IMR-90 (cell line): ENCODE measurements around the gene SHISAL1. TPM values are rescaled to one million over a fixed set of nuclear protein-coding genes. Genes with fewer than 3 reads are reported as not detected.

Source experiments
- ATAC-seq: fragments of 200-7000 bp; cut with Tn5 transposase; 2 replicates; pipeline ENCODE4 v1.9.1; 2020; ENCODE audit warnings: low read depth, mild to moderate bottlenecking, moderate library complexity
- BruUV-seq: library from RNA; stranded (reverse); fragments of 400-500 nt; replicated peaks from 2 replicates; lab custom pipeline; 2021; lab: Mats Ljungman, UMichigan
- CTCF ChIA-PET: fragments of 300-600 bp; formaldehyde crosslinking; extraction: SDS; loops from one replicate; lab custom pipeline; 2021; ENCODE audit warnings: antibody characterized with exemption; lab: Yijun Ruan, JAX
- POLR2A ChIA-PET: fragments of 300-600 bp; sonication (Branson Sonifier 250); formaldehyde crosslinking; loops from one replicate; lab custom pipeline; 2022; ENCODE audit warnings: antibody characterized with exemption; ENCODE audit not compliant: unreplicated experiment; lab: Charles Lee
- DNase-seq: peaks from one replicate; pipeline ENCODE4 v3.0.0; 2013
- H2AFZ ChIP-seq: replicated peaks from 2 replicates; pipeline ENCODE3; 2013; ENCODE audit warnings: low read length, mild to moderate bottlenecking; ENCODE audit not compliant: poor library complexity
- H2AK5ac ChIP-seq: 2 replicates; pipeline ENCODE4 v1.6.1; 2013; ENCODE audit warnings: low read depth, low read length, inconsistent platforms
- H2AK9ac ChIP-seq: replicated peaks from 2 replicates; pipeline ENCODE3; 2013; ENCODE audit warnings: mild to moderate bottlenecking, low read depth, low read length, moderate library complexity; ENCODE audit not compliant: poor library complexity
- H2BK120ac ChIP-seq: 2 replicates; pipeline ENCODE4 v1.6.1; 2013; ENCODE audit warnings: low read depth, low read length, inconsistent platforms
- H2BK15ac ChIP-seq: 3 replicates; pipeline ENCODE4 v1.6.1; 2013; ENCODE audit warnings: low read depth, low read length, inconsistent platforms
- H2BK20ac ChIP-seq: 2 replicates; pipeline ENCODE4 v1.6.1; 2013; ENCODE audit warnings: low read depth, mild to moderate bottlenecking, inconsistent platforms, low read length, moderate library complexity
- H2BK5ac ChIP-seq: 2 replicates; pipeline ENCODE4 v1.6.1; 2013; ENCODE audit warnings: mild to moderate bottlenecking, low read depth, low read length, inconsistent platforms; ENCODE audit not compliant: poor library complexity, severe bottlenecking
- H3K14ac ChIP-seq: replicated peaks from 2 replicates; pipeline ENCODE4 v1.6.1; 2013; ENCODE audit warnings: low read depth, low read length, inconsistent platforms
- H3K18ac ChIP-seq: 2 replicates; pipeline ENCODE4 v1.6.1; 2013; ENCODE audit warnings: low read depth, low read length, control low read depth
- H3K23ac ChIP-seq: 2 replicates; pipeline ENCODE4 v1.6.1; 2013; ENCODE audit warnings: low read depth, low read length, inconsistent platforms
- H3K27ac ChIP-seq: 2 replicates; pipeline ENCODE4 v1.5.1; 2013; ENCODE audit warnings: mild to moderate bottlenecking, control low read depth, low read length; ENCODE audit not compliant: insufficient read depth
- H3K27me3 ChIP-seq: 2 replicates; pipeline ENCODE4 v1.6.1; 2013; ENCODE audit warnings: low read length; ENCODE audit not compliant: control insufficient read depth, insufficient read depth
- H3K36me3 ChIP-seq: 2 replicates; pipeline ENCODE4 v1.6.1; 2013; ENCODE audit warnings: low read length, mixed read lengths; ENCODE audit not compliant: control insufficient read depth, insufficient read depth
- H3K4ac ChIP-seq: 2 replicates; pipeline ENCODE4 v1.6.1; 2013; ENCODE audit warnings: low read depth, low read length, inconsistent platforms
- H3K4me1 ChIP-seq: 2 replicates; pipeline ENCODE4 v1.6.1; 2013; ENCODE audit warnings: low read length, mixed read lengths; ENCODE audit not compliant: control insufficient read depth, insufficient read depth
- H3K4me2 ChIP-seq: 2 replicates; pipeline ENCODE4 v1.6.1; 2013; ENCODE audit warnings: low read depth, mild to moderate bottlenecking, control low read depth, low read length, moderate library complexity
- H3K4me3 ChIP-seq: 2 replicates; pipeline ENCODE4 v1.5.1; 2013; ENCODE audit warnings: low read depth, mild to moderate bottlenecking, control low read depth, low read length, moderate library complexity; ENCODE audit not compliant: insufficient read depth
- H3K56ac ChIP-seq: 2 replicates; pipeline ENCODE4 v1.6.1; 2013; ENCODE audit warnings: low read length, inconsistent platforms; ENCODE audit not compliant: insufficient read depth; ENCODE audit errors: extremely low read depth
- H3K79me1 ChIP-seq, 2 experiments: 2 replicates each; pipeline ENCODE4 v1.6.1; 2013; ENCODE audit warnings: low read length in 2 of 2, inconsistent platforms in 1 of 2, low read depth in 1 of 2
- H3K9ac ChIP-seq: 2 replicates; pipeline ENCODE4 v1.6.1; 2013; ENCODE audit warnings: low read depth, low read length, control low read depth
- H3K9me1 ChIP-seq: 2 replicates; pipeline ENCODE4 v1.6.1; 2013; ENCODE audit warnings: low read length, inconsistent platforms; ENCODE audit not compliant: insufficient read depth
- H3K9me3 ChIP-seq: 2 replicates; pipeline ENCODE4 v1.6.1; 2013; ENCODE audit warnings: low read length; ENCODE audit not compliant: control insufficient read depth, insufficient read depth
- H4K20me1 ChIP-seq: 2 replicates; pipeline ENCODE4 v1.6.1; 2013; ENCODE audit warnings: low read length, inconsistent platforms; ENCODE audit not compliant: insufficient read depth
- H4K5ac ChIP-seq: 2 replicates; pipeline ENCODE4 v1.6.1; 2013; ENCODE audit warnings: mild to moderate bottlenecking, low read depth, low read length, control low read depth
- H4K8ac ChIP-seq, 2 experiments: 2 replicates each; pipeline ENCODE4 v1.6.1; 2013; ENCODE audit warnings: low read depth in 2 of 2, low read length in 2 of 2, control low read depth in 1 of 2, inconsistent platforms in 1 of 2
- H4K91ac ChIP-seq: 2 replicates; pipeline ENCODE4 v1.6.1; 2013; ENCODE audit warnings: low read depth, low read length, inconsistent platforms; ENCODE audit not compliant: insufficient read depth
- BHLHE40 ChIP-seq: fragments of 150-350 bp; IDR thresholded peaks from 2 replicates; pipeline ENCODE4 v1.6.1; 2016; ENCODE audit warnings: mild to moderate bottlenecking, low read depth, low read length
- MAZ ChIP-seq: IDR thresholded peaks from 2 replicates; pipeline ENCODE4 v1.6.1; 2012; ENCODE audit warnings: low read depth, mild to moderate bottlenecking, low read length, improper control_type of control experiment, moderate library complexity, borderline replicate concordance
- RCOR1 ChIP-seq: IDR thresholded peaks from 2 replicates; pipeline ENCODE4 v1.6.1; 2012; ENCODE audit warnings: mild to moderate bottlenecking, low read length, improper control_type of control experiment; ENCODE audit not compliant: insufficient replicate concordance
- WGBS, 2 experiments: methylation state at CpG; one replicate each; pipeline versions ENCODE4 v1.1.5 to v1.1.7; 2013; ENCODE audit warnings: missing lambda C conversion rate in 2 of 2; ENCODE audit not compliant: insufficient read length in 1 of 2; ENCODE audit errors: extremely low coverage in 2 of 2; 5-methylcytosine and 5-hydroxymethylcytosine counted together
- dilution Hi-C: fragments of 300-500 bp; cut with HindIII; formaldehyde crosslinking; loops from one replicate; pipeline ENCODE4 v1.14.3; 2018; ENCODE audit warnings: low sequenced_read_pairs; ENCODE audit not compliant: unreplicated experiment
- in situ Hi-C: fragments of 300-500 bp; cut with MboI; formaldehyde crosslinking; loops from 3 replicates; pipeline ENCODE4 v1.14.3; 2019; ENCODE audit warnings: low sequenced_read_pairs, inconsistent platforms, mixed read lengths
- intact Hi-C: fragments of 100-400 bp; cut with micrococcal nuclease; formaldehyde crosslinking; loops from 2 replicates; pipeline ENCODE4 v1.10.0; 2022
- polyA plus RNA-seq, 3 experiments: library from polyadenylated mRNA; depleted of rRNA; stranded (reverse); fragments of >200 nt; gene quantifications; 2 replicates each; pipeline ENCODE4 v1.2.3, GENCODE V29; 2012; ENCODE audit warnings: low replicate concordance in 1 of 3
- total RNA-seq: library from RNA; depleted of rRNA; stranded (reverse); fragments of >200 nt; gene quantifications from 2 replicates; pipeline ENCODE4 v1.2.3, GENCODE V29; 2012
- TF ChIP-seq, protein P1 (sequence below): fragments of 150-350 bp; IDR thresholded peaks from 2 replicates; pipeline ENCODE4 v1.6.1; 2016; ENCODE audit warnings: low read depth, mild to moderate bottlenecking, low read length, moderate library complexity, borderline replicate concordance
- TF ChIP-seq, protein P2 (sequence below): conservative IDR thresholded peaks from 2 replicates; pipeline ENCODE4 v1.5.1; 2012; ENCODE audit warnings: mild to moderate bottlenecking, low read depth, low read length, improper control_type of control experiment

Gene SHISAL1
- total and polyA plus RNA-seq, 2 of the 4 experiments (the other 2 are of a cell fraction) = 1.0 to 1.4 TPM

- Histone ChIP-seq H3K4ac (no peak overlapping the region), H3K4me3 (no peak overlapping the region), H3K56ac (no peak overlapping the region), H3K27ac (no peak overlapping the region), H3K23ac (no peak overlapping the region), H2BK120ac (no peak overlapping the region), H2BK15ac (no peak overlapping the region), H3K14ac (no peak overlapping the region), H2AK9ac (peak overlapping the region; percentile 5), H2BK5ac (no peak overlapping the region), H4K91ac (no peak overlapping the region), H2AFZ (no peak overlapping the region), H3K4me2 (no peak overlapping the region), H2AK5ac (0 out of 2 replicates have a peak overlapping the region, but pooled peaks have one; percentile 16), H3K4me1 (peaks cover 8% of the 10 kb centered on the region), H3K9ac (no peak overlapping the region), H3K27me3 (peaks cover 3% of the 10 kb centered on the region; the same call in 1 of the 2 replicates), H3K9me1 (no peaks in the 10 kb centered on the region), H3K18ac (no peak overlapping the region), H4K8ac (no peak overlapping the region), H2BK20ac (no peak overlapping the region), H3K79me1 (no peaks in the 10 kb centered on the region), H4K20me1 (no peaks in the 10 kb centered on the region), H3K9me3 (no peaks in the 10 kb centered on the region), H3K36me3 (no peaks in the 10 kb centered on the region), H4K5ac (no peak overlapping the region)
- dilution Hi-C loops = no loop called here
- CTCF ChIA-PET = no interaction called here
- intact Hi-C loops = no loop called here
- DNase-seq (no peak), ATAC-seq (no peak)
- BruUV-seq = no TSS peak
- in situ Hi-C loops = no loop called here
- 88% methylated on average over 19 of the region's 19 CpGs; no CpG with 5 or more reads in 1 of the 2 experiments for WGBS, 2 experiments
- POLR2A ChIA-PET = interaction anchor here (0.7 kb wide), 1 partner anchor 24 kb away, joined by 8 read pairs; no protein-coding TSS in a partner anchor
- TF ChIP-seq MAZ (no peak), RCOR1 (no peak), BHLHE40 (no peak)
- TF ChIP-seq, protein P1, sequence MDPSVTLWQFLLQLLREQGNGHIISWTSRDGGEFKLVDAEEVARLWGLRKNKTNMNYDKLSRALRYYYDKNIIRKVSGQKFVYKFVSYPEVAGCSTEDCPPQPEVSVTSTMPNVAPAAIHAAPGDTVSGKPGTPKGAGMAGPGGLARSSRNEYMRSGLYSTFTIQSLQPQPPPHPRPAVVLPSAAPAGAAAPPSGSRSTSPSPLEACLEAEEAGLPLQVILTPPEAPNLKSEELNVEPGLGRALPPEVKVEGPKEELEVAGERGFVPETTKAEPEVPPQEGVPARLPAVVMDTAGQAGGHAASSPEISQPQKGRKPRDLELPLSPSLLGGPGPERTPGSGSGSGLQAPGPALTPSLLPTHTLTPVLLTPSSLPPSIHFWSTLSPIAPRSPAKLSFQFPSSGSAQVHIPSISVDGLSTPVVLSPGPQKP = no peak
- TF ChIP-seq, protein P2, sequence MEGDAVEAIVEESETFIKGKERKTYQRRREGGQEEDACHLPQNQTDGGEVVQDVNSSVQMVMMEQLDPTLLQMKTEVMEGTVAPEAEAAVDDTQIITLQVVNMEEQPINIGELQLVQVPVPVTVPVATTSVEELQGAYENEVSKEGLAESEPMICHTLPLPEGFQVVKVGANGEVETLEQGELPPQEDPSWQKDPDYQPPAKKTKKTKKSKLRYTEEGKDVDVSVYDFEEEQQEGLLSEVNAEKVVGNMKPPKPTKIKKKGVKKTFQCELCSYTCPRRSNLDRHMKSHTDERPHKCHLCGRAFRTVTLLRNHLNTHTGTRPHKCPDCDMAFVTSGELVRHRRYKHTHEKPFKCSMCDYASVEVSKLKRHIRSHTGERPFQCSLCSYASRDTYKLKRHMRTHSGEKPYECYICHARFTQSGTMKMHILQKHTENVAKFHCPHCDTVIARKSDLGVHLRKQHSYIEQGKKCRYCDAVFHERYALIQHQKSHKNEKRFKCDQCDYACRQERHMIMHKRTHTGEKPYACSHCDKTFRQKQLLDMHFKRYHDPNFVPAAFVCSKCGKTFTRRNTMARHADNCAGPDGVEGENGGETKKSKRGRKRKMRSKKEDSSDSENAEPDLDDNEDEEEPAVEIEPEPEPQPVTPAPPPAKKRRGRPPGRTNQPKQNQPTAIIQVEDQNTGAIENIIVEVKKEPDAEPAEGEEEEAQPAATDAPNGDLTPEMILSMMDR = no peak
Observed at GRCh38 chr22:44301039-44301438, 11.7 kb downstream of the SHISAL1 start.
